GM21786 (cell line): ENCODE results near the gene WIPI1.
A peak's percentile ranks its signal among the peaks of the same experiment; 100 is the strongest.

Experiments
- ATAC-seq: cut with Tn5 transposase; IDR thresholded peaks from one replicate; pipeline ENCODE4 v1.9.1; 2021; ENCODE audit not compliant: unreplicated experiment

Gene WIPI1

DNA sequence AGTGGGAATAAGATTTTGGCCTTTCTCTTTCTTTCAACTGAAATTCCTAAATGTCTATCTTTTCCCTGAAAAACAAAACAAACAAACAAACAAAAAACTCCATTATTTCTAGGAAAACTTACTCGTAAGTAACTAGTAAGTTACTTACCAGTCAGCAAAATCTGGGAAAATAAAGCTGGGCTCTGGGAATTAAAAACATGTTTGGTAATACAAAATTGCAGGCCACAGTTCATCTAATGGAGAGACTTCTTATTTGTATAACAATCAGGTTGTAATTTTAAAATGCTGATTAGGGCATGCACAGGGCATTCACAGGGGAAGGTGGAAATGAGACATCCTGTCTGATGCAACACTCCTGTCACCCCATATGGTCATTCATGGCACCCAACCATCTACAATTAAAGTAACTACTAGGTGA lies 3.8 kb upstream of the WIPI1 start:
- ATAC-seq, result no peak

DNA sequence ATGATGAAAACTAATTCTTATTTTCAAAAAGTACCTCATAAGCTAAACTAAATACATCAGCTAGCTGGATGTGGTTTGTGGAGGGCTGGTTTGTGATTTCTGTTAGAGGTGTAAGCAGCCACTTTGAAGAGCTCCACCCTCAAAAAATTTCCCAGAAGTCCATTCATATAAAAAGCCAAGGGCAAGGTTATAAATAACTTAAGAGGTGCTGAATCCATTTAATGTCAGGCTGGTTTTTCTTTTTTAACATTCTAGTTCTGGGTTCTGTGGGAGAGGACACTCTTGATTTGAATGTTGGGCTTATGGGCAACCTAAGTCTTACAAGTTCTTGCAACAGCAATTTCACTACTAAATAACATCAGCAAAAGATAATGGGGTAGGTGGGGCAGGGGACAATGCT lies 3.4 kb upstream of the WIPI1 start:
- ATAC-seq, result no peak

DNA sequence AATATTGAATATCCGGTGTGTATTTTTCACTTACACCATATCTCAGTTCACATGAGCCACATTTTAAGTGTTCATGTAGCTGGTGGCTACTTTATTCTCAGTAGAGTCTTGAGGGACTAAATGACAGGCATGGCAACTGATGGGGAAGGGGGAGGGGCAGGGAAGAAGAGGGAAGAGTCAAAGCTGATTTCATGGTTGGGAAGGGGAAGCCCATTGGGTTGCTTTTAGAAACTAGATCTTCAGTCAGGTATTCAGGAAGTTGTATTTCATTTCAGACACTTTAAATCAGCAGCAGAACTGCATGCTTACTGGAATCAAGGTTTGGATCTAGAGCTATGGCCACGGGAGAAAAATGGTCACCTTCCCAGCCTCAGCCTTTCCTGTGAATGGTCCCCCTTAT lies 2.9 kb upstream of the WIPI1 start:
- ATAC-seq, result no peak

DNA sequence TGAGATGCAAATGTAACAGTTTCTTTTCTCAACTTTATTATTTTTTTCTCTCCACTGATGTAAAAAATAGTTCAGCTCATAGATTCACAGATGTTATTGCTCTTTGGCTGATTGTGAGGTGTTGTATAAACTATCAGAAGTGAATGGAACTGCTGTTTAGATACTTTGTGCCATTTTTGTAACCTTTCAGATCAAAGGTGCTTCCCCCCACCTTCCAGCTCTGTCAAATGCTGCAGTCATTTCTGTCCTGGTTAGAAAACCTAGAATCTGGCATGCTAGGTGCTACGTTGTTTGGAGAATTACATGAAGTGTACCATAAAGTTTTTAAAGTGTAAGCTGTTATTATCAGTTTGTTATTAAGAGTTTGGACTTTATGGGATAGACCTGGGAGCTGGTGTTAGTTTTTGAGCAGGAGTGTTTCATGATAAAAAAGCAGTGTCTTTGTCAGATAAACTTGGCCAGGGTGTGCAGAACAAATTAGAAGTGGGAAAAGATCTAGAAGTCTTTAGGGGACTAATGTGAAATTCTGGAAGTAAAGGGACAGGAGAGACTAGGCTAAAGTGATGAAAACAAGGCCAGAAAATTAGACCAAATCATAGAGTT lies 1.8 kb upstream of the WIPI1 start:
- peak; percentile 28 for ATAC-seq

DNA sequence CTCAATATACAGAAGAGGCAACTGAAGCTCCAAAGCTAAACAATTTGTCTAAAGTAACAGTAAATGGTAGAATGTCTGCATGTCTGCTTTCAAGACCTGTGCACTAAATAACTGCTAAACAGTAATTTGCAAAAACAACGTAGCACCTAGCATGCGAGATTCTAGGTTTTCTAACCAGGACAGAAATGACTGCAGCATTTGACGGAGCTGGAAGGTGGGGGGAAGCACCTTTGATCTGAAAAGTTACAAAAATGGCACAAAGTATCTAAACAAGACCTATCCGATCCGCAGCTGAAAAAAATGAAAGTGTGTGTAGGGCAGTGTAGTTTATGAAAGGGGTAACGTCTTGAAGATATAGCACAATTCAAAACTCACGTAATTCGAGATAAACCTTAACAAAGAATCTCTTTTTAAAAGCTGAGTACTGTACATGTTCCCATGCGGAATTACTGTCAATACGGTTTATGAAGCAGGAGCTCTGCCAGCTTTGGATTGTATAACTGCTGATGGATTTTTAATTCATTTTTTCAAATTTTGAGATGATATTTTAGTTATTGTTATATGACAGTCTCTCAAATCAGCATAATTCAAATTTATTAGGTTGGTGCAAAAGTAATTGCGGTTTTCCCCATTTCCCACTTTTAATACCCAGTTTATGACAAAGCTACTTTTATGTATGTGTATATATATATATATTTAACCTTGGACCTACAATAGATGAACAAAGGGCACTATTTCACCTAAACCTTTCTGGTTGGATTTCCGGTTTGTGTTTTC lies 1.2 kb upstream of the WIPI1 start:
- no peak for ATAC-seq

DNA sequence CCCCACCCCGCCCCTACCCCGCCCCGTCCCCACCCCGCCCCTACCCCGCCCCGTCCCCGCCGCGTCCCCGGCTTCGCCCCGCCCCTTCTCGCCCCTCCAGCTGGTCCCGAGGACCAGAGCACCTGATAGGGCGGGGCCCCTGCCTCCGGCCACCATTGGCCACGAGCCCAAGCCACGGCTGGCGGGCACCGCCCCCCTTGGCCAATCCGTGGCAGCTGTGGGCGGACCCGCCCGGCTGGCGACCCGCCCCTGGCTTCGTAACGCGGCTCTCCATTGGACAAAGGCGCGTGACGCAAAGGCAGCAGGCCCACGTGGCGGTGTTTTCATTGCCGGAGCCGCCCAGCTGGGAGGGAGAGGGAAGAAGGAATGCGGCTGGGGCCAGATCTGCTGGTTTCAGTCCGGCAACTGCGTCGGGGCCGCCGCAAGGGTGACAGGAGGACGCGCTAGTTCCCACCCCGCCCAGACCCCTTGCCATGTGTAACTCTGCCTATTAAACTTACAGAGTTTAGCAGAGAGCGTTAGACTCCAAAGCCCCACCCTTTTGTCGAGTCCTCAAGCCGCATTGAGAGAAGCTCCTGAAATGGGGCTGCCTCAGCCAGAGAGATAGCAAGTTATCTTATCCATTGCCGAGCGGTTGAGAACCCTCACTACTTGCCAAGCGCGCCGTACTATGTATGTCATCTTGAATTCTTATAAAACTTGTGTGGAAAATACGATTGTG lies 403 bp upstream of the WIPI1 start:
- peak; percentile 72 for ATAC-seq

DNA sequence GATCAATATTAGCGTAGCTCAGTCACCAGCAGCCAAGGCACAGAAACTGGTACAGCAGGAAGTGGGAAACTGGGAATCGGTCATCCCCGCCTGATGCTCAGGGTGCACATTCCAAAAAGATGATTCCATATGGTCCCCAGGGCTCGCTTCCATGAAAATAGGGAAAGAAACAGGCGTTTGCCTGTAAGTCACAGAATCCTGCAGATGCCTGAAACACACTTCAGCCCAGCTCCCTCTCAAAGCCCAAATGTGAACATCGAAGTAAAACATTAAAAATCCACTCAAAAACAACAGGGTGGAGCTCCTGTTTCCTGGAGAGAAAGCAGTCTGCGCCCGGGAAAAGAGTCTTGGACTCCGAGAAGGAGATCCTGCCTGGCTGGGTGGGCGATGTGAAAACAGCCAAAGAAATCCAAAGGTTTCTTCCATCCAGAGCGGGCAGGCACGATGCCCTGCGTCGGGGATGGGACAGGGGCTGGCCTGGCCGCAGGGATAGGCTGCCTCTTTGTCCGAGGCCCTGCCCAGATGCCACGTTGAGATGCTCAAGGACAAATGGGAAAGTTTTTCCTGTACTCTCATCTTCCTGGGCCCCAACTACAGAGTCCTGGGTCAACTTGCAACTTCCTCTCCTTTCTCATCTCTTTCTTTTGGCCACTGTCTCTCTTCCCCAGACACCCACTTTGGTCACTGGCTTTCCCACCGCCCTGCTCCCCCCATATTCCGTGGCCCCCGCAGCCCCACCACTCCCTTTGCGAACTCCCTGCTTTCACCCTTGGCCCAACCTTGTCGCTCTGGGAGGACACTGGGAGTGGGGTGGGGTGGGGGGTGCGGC lies 743 bp downstream of the WIPI1 start:
- ATAC-seq, result no peak

DNA sequence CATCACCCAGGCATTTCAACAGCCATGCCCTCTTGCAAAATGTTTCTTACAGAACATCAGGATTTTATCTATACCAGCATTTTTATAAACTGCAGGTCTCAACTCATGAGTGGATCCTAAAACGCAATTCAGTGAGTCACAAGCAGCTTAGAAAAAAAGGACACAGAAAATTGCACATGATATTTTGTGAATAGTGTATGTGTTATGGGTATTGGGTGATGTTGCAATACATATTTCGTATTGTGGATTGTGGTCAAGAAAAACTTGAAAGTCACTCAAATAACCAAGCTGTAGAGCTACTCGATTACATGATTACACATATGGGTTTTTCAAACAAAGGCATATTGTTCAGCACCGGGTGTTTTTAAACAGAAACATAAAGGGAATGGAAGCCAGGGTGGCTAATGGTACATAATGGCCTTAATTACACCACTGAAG lies 1.4 kb downstream of the WIPI1 start:
- no peak for ATAC-seq

DNA sequence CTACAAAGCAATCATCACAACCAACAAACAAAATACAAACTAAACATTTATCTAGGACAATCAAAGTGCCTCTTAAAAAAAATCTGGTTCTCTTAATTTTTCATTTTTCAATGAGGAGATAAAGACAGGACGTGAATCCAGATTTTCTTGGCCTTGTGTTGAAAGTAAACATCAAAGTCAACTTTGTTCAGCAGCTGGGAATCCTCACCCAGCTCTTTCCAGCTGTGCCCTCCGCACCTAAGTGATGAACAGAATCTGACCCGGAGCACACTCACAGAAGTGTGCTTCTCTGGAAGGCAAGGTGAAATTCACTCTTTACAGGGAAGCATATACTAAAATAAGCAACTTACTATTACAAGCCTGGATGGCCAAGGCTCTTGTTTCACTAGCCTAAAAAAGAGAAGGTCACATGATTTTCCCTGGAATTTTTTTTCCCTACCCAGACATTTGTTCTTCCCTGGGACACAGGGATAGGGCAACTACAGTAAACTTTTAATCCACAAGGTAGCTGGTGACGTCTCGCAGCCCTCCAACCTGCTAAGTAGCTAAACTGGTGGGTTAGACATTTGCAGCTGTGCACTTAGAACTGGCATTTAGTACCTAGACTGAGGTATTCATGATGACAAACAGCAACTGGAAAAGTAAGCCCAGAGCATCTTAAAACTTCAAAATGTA lies 3.2 kb downstream of the WIPI1 start:
- no peak for ATAC-seq

DNA sequence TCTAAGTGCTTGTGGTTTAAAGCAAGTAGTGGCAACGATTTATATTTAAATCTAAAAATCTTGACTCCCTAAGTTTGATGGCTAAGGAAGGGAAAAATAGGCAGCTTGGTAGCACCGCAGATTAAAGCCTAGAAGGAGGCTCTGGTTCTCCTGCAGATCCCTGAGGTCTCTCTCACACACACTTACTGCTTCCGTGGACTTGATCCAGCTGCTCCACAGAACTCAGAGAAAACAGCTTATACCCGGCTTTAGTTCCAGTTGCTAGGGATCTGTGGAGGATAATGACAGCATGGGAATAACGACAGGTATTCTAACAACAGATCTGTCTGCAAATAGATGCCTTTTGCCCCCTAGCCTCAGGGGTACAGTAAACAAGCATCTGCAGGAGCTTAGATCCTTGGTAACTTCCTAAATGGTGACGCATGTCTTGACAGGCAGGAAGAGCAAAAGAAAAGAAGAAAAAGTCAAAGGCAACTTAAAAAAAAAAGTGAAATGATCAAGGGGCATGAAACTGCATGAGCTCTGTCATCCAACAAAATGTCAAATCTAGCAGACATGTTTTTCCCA lies 4.5 kb downstream of the WIPI1 start:
- no peak for ATAC-seq

DNA sequence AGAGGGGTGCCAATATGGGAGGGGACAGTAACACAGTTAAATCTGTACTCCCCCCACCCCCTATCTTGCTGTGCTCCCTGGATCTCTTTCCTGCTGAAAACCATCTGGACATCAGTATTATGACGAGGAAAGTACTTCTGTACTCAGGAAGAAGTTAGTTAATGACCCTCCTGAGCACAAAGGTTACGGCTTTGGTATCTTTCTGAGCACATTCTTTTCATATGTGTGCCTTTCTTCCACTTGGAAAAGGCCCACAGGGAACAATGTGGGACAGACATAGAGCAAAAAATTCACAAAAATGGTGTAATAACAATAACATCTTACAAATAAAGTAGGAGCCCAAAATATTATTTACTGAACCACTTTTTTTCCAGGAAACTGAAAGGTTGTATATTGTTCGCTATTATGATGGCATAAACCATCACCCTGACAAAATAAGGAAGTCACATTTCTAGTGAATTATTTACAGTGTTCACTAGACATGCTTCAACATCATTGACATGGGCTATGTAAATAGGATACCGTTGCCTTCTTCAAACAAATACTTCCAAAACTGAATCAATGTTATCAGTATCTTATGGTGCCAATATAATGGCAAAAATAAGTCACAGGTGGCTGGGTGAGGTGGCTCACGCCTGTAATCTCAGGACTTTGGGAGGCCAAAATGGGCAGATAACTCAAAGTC lies 5.5 kb downstream of the WIPI1 start:
- ATAC-seq, result no peak

DNA sequence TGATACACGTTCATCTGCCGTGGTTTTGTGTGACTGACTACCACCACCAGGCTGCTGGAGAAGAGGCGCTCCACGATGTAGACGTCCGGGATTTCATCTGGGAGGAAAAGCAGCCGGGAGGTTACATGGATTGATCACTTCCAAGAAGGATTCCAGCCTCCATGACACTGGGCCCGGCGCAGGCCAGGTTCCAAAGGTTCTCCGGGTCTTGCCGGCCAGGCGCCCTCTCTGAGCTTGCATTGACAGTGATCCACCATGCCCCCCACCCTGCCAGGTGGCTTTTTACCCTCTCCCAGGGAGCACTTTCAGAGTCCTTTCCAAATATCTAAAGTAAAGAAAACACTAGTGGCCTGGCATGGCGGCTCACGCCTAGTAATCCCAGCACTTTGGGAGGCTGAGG lies 6.5 kb downstream of the WIPI1 start:
- no peak for ATAC-seq

DNA sequence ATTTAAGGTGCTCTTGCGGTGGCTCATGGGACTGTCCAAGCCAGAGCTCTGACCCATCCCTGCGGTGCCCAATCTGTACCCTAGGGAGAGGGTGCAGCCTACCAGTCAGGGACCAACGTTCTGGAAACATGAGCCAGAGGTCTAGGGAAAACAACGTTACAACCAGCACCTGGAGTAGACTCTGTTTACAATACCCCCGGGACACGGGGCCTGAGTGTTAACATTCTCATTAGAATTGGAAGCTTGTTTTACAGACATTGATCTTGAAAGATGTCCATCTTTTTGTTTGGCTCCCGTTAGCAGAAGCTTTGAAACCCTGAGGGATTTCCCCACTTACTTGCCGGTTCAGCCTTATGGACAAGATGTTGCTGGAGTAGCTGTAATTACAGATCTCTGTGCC lies 6.9 kb downstream of the WIPI1 start:
- no peak for ATAC-seq

DNA sequence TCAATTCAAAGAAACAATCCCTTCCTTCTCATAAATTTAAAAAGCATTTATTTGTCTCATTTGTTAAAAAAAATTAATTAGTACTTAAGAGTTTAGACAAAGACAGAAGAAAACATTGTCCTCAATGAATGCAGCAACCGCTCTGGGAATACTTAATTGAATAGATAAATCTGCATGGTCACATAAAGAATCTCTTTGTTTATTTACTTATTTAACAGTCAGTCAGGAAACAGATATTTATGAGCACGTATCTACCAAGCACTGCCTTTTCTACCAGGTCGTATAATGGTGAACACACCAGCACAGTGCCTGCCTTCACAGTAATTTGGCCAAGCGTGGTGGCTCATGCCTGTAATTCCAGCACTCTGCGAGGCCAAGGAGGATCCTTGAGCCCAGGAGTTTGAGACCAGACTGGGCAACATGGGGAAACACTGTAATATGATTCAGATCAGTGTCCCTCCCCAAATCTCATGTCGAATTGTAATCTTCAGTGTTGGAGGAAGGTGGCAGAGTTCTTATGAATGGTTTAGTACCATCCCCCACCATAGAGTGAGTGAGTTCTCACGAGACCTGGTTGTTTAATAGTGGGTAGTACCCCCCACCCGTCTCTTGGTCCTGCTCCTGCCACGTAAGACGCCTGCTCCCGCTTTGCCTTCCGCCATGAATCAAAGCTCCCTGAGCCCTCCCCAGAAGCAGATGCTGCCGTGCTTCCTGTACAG lies 8.1 kb downstream of the WIPI1 start:
- no peak for ATAC-seq

DNA sequence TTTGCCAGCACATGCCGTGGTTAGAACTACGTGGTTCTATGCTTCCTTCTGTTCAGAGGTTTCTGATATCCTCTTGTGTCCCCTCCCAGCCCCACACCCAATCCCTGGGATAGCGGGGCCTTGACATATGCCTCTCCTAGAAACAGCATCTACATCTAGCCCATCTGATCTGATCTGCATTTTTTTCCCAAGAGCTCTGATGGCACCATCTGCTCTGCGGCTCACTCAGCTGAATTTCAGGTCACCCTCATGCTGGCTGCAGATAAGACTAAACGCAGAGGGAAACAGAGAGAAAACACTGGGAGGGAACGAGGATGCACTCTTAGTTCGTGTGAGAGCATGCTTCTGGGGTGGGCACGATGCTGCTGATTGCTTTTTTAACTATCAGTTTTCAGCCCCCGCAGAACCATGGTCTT lies 10.7 kb downstream of the WIPI1 start:
- no peak for ATAC-seq

DNA sequence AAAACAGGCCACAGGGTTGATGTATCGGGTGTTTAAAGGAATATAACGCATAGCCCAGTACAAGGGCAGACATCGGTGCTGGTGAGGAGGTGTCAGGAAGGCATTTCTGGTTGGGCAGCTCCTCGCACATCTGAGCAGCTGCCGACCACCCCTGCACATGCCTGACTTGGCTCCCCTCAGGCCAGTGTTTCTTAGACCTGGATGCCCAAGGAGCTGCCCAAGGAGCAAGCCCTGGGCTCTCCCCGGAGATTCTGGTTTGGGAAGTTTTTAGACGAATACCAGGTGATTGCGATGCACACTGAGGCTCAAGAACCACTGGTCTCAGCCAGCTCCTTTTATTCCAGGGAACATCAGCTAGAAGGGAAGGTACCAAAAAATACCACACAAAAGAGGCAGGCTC lies 11.6 kb downstream of the WIPI1 start:
- ATAC-seq, result no peak

DNA sequence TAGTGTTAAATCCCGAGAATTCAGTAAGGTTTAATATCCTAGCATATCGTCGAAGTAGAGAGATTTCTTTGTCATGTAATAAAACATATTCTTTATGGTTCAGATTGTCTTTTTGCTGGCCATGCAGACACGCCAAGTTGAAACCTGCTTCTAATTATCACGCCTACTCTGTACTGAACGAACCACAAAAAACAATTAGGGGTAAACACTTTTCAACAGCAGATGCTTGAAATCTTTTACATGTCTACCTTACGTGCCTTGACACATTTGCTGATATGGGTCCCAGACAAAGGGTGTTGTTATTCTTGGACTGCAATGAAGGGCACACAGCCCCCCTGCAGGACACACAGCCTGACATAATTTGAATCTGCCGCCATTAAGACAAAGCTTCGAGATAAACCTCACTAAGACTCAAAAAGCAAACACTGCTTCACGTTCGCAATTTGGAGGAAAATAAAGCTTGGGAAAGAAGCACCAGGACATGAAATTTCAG lies 13.3 kb downstream of the WIPI1 start:
- ATAC-seq, result no peak

DNA sequence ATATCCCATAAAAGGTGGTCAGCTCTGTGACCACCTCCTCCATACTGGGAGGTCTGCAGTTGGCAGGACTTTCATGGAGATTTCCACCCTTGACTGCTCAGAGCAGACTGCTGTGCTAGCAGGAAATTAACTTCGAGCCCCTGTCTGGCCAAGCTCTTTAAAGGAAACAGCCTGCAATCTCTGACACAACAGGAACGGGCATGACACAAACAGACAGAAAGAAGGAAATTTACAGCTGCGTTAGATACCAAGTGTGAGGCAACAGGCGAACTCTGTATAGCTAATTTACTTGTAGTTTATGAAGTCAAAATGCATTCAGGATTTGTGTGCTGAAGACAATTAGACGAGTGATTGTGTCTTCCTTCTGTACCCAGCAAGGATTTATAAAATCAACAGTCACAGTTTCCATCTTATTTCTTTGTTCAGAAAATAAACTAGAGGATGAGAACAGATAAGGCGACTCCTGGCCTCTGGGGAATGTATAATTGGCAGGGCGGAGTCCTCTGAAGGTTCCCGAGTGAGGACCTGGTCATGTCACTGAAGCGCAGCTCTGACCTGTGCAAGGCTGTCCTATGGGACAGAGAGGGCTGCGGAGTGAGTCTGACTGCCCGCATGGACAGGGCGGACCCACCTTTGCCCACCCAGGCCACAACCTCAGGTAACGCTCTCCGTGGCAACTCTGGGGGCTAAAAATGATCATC lies 16.1 kb downstream of the WIPI1 start:
- no peak for ATAC-seq
